Keratinocyte (primary cell): ENCODE results near the gene CFAP100.

Experiments used
- EZH2 ChIP-seq: IDR thresholded peaks from one replicate; pipeline ENCODE4 v1.6.1; 2012; ENCODE audit warnings: inconsistent platforms, mild to moderate bottlenecking, low read length, moderate library complexity
- TF ChIP-seq, protein P1 (sequence below), 3 experiments: IDR thresholded peaks in 1 of 3; conservative IDR thresholded peaks in 1 of 3; optimal IDR thresholded peaks in 1 of 3; 2 replicates in 2 of 3; 3 replicates in 1 of 3; pipeline versions ENCODE3 to v1.5.1; 2011; ENCODE audit warnings: low read length in 3 of 3, mild to moderate bottlenecking in 3 of 3, moderate library complexity in 2 of 3, control low read depth in 1 of 3, inconsistent platforms in 1 of 3; ENCODE audit not compliant: insufficient read depth in 2 of 3; ENCODE audit errors: extremely low read depth in 1 of 3

DNA sequence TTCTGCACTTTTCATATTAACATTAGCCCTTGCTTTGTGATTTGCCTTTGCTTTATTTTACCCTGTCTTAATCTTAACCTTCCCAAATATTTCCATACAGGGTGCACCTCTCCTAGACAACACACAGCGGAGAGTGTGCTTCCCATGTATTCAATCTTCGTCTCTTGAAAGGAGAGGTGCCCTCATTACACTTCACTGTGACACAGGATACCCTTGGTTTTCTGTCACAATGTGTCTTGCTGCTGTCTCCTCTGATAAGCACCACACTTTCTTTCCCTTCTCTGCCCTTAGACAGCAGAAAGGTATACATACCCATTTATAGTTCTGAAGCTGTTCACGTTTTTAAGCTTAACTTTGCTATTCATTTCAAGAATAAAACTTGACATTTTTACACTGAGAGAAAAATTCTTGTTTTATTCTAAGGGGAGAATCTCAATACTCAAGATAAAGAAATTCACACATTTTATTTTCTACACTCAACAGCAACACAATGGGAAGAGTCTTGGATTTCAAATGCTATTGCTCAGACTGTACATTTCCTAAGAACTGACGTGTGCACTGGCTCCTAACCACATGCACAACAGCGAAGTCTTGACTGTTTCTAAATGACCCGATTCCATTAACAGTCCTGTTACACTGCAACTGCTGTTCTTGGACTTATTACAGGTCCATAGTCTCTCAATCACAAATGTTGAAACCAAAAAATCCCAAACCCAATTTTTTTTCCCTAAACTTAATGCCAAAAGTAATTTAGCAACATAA, 59.9 kb downstream of the CFAP100 start:
- TF ChIP-seq, protein P1, sequence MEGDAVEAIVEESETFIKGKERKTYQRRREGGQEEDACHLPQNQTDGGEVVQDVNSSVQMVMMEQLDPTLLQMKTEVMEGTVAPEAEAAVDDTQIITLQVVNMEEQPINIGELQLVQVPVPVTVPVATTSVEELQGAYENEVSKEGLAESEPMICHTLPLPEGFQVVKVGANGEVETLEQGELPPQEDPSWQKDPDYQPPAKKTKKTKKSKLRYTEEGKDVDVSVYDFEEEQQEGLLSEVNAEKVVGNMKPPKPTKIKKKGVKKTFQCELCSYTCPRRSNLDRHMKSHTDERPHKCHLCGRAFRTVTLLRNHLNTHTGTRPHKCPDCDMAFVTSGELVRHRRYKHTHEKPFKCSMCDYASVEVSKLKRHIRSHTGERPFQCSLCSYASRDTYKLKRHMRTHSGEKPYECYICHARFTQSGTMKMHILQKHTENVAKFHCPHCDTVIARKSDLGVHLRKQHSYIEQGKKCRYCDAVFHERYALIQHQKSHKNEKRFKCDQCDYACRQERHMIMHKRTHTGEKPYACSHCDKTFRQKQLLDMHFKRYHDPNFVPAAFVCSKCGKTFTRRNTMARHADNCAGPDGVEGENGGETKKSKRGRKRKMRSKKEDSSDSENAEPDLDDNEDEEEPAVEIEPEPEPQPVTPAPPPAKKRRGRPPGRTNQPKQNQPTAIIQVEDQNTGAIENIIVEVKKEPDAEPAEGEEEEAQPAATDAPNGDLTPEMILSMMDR (optimal IDR thresholded peaks at IDR 0.05 in 1 of 3, IDR thresholded peaks at IDR 0.05 in 1 of 3, conservative IDR thresholded peaks at IDR 0.05 in 1 of 3; ENCODE audit: extremely low read depth in 1 of 3, insufficient read depth in 2 of 3, low read length in 3 of 3), result no peak
- TF ChIP-seq EZH2, result no peak
